ENCODE data around the gene NR2E3.

GRCh38 chr15:71773206-71773859 lies 37.0 kb upstream of the NR2E3 start:
- TF ChIP-seq, protein P1, sequence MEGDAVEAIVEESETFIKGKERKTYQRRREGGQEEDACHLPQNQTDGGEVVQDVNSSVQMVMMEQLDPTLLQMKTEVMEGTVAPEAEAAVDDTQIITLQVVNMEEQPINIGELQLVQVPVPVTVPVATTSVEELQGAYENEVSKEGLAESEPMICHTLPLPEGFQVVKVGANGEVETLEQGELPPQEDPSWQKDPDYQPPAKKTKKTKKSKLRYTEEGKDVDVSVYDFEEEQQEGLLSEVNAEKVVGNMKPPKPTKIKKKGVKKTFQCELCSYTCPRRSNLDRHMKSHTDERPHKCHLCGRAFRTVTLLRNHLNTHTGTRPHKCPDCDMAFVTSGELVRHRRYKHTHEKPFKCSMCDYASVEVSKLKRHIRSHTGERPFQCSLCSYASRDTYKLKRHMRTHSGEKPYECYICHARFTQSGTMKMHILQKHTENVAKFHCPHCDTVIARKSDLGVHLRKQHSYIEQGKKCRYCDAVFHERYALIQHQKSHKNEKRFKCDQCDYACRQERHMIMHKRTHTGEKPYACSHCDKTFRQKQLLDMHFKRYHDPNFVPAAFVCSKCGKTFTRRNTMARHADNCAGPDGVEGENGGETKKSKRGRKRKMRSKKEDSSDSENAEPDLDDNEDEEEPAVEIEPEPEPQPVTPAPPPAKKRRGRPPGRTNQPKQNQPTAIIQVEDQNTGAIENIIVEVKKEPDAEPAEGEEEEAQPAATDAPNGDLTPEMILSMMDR (IDR thresholded peaks at IDR 0.05), result no peak
- TF ChIP-seq POLR2A (IDR thresholded peaks at IDR 0.05), result no peak

Measured in lower leg skin (tissue), 3 donors.